Kidney (tissue), 14 donors: ENCODE measurements around the gene WFDC1. TPM values are rescaled to one million over a fixed set of nuclear protein-coding genes. Genes with fewer than 3 reads are reported as not detected.

Experiments
- DNase-seq, 5 donors: peaks; one replicate each; pipeline ENCODE4 v3.0.0-alpha.2; 2013 to 2020
- FAIRE-seq: peaks from 2 replicates; lab custom pipeline; 2012; peaks lifted over from hg19 to GRCh38; lab: Jason Lieb, UNC
- H3K27ac ChIP-seq, 2 donors: one replicate each; pipeline ENCODE4 v1.7.0; 2013; ENCODE audit warnings: low read depth in 2 of 2, low read length in 2 of 2, inconsistent platforms in 1 of 2
- H3K27me3 ChIP-seq: one replicate; pipeline ENCODE4 v1.7.1; 2013; ENCODE audit warnings: low read length, inconsistent platforms; ENCODE audit not compliant: control insufficient read depth, insufficient read depth
- H3K36me3 ChIP-seq, 3 donors: one replicate each; pipeline versions ENCODE4 v1.7.0 to v1.7.1; 2013; ENCODE audit warnings: low read length in 3 of 3, control low read depth in 1 of 3, inconsistent platforms in 1 of 3; ENCODE audit not compliant: insufficient read depth in 3 of 3, control insufficient read depth in 2 of 3
- H3K4me1 ChIP-seq, 3 donors: one replicate each; pipeline versions ENCODE4 v1.7.0 to v1.7.1; 2013; ENCODE audit warnings: low read length in 3 of 3, inconsistent platforms in 1 of 3, low read depth in 1 of 3; ENCODE audit not compliant: control insufficient read depth in 2 of 3, insufficient read depth in 2 of 3
- H3K4me3 ChIP-seq, 3 donors: one replicate each; pipeline versions ENCODE4 v1.7.0 to v1.8.1; 2013; ENCODE audit warnings: low read length in 3 of 3, control low read depth in 1 of 3, inconsistent platforms in 1 of 3
- H3K9ac ChIP-seq, 3 donors: one replicate each; pipeline versions ENCODE4 v1.7.0 to v1.7.1; 2013; ENCODE audit warnings: low read length in 3 of 3, control low read depth in 1 of 3, inconsistent platforms in 1 of 3
- H3K9me3 ChIP-seq, 3 donors: one replicate each; pipeline versions ENCODE4 v1.7.0 to v1.7.1; 2013; ENCODE audit warnings: low read length in 3 of 3, control low read depth in 1 of 3, inconsistent platforms in 1 of 3; ENCODE audit not compliant: control insufficient read depth in 2 of 3, insufficient read depth in 1 of 3
- CTCF ChIP-seq: IDR thresholded peaks from 3 replicates; pipeline ENCODE4 v1.5.1; 2012; ENCODE audit warnings: mild to moderate bottlenecking, moderate library complexity, borderline replicate concordance; ENCODE audit not compliant: insufficient read depth; ENCODE audit errors: extremely low read depth
- intact Hi-C: fragments of 100-400 bp; cut with DNase I; formaldehyde crosslinking; loops from one replicate; pipeline ENCODE4 v1.11.1; 2022
- polyA plus RNA-seq: library from polyadenylated mRNA; stranded (reverse); fragments of 350-450 nt; fragmentation: Illumina TruSeq; extraction: RNeasy Lipid Tissue Mini Kit (QIAGEN cat#74804); gene quantifications from one replicate; pipeline ENCODE4 v1.2.3, GENCODE V29; 2014; ENCODE audit warnings: low read depth, low replicate concordance; ENCODE audit not compliant: insufficient read depth
- total RNA-seq: library from RNA; stranded (reverse); fragmentation: NEBNext Ultra II Directional; extraction: Animal tissue kit (Norgen Biotek cat#: 25700); gene quantifications from one replicate; pipeline ENCODE4 v1.2.1, GENCODE V29; 2021
- donor health status: control.
- donor health status: control.
- donor health status: control.
- donor health status: control.
- donor health status: control.
- donor health status: DM: yes; HTN: yes; CAD: no.
- donor health status: Normal renal cell carcinoma (clear cell type).

The WFDC1 gene
- total and polyA plus RNA-seq, 2 donors from 2014 or later = 11.1 to 34.8 TPM

GRCh38 chr16:84324434-84325262 lies 30.0 kb downstream of the WFDC1 start:
- no peak for DNase-seq
- no peak overlapping the region for H3K4me3 ChIP-seq
- H3K4me1 ChIP-seq = no peaks in the 10 kb centered on the region
- no peak overlapping the region for H3K27ac ChIP-seq
- no peaks in the 10 kb centered on the region for H3K36me3 ChIP-seq
- no peak overlapping the region for H3K9ac ChIP-seq
- no peaks in the 10 kb centered on the region for H3K9me3 ChIP-seq
- intact Hi-C loops = no loop called here
- no peaks in the 10 kb centered on the region for H3K27me3 ChIP-seq
- TF ChIP-seq CTCF = no peak
- no peak for FAIRE-seq

GRCh38 chr16:84326545-84326944 lies 31.9 kb downstream of the WFDC1 start:
- FAIRE-seq (no peak), DNase-seq (no peak)
- Histone ChIP-seq H3K4me3 (no peak overlapping the region), H3K9me3 (no peaks in the 10 kb centered on the region), H3K27ac (no peak overlapping the region), H3K4me1 (no peaks in the 10 kb centered on the region), H3K27me3 (no peaks in the 10 kb centered on the region), H3K36me3 (no peaks in the 10 kb centered on the region), H3K9ac (no peak overlapping the region)
- TF ChIP-seq CTCF = no peak
- intact Hi-C loops = no loop called here

GRCh38 chr16:84327926-84328505 lies 33.3 kb downstream of the WFDC1 start:
- Histone ChIP-seq H3K9ac (no peak overlapping the region), H3K4me3 (no peak overlapping the region), H3K27ac (no peak overlapping the region), H3K9me3 (no peaks in the 10 kb centered on the region), H3K27me3 (no peaks in the 10 kb centered on the region), H3K4me1 (peaks cover 0 to 2% (median 0%) of the 10 kb centered on the region in 3 donors), H3K36me3 (no peaks in the 10 kb centered on the region)
- intact Hi-C loops = no loop called here
- no peak for FAIRE-seq
- DNase-seq = no peak
- no peak for TF ChIP-seq CTCF
